RWPE2 (cell line): Measurements from ENCODE around the gene IFNA4.
"Not testable (repeated sequence)": the region's sequence is repeated elsewhere in the genome, so short reads cannot be mapped to it uniquely, and the experiment has no call there.

Experiments
- ATAC-seq: fragments of 200-7000 bp; cut with Tn5 transposase; 3 replicates; pipeline ENCODE4 v1.9.1; 2021; ENCODE audit warnings: low read depth
- DNase-seq: peaks from one replicate; pipeline ENCODE4 v3.0.0-alpha.2; 2020; ENCODE audit warnings: low spot score
- H3K27ac ChIP-seq: fragments of 450-650 bp; 2 replicates; pipeline ENCODE4 v1.5.1; 2017; ENCODE audit warnings: mild to moderate bottlenecking; ENCODE audit not compliant: poor library complexity, severe bottlenecking
- H3K27me3 ChIP-seq: fragments of 250-450 bp; sonication (Bioruptor Pico); 2 replicates; pipeline ENCODE4 v1.5.1; 2021; ENCODE audit warnings: mild to moderate bottlenecking, moderate library complexity; ENCODE audit not compliant: insufficient read depth, poor library complexity, severe bottlenecking
- H3K36me3 ChIP-seq: fragments of 250-450 bp; sonication (Bioruptor Pico); 2 replicates; pipeline ENCODE4 v1.5.1; 2020; ENCODE audit warnings: low read depth, mild to moderate bottlenecking, moderate library complexity
- H3K4me1 ChIP-seq: fragments of 250-450 bp; sonication (Bioruptor Pico); 2 replicates; pipeline ENCODE4 v1.5.1; 2021; ENCODE audit warnings: mild to moderate bottlenecking, moderate library complexity; ENCODE audit not compliant: insufficient read depth, poor library complexity, severe bottlenecking
- H3K4me3 ChIP-seq: fragments of 250-450 bp; sonication (Bioruptor Pico); 2 replicates; pipeline ENCODE4 v1.5.1; 2021; ENCODE audit warnings: mild to moderate bottlenecking, moderate library complexity; ENCODE audit not compliant: severe bottlenecking
- H3K9me3 ChIP-seq: fragments of 250-450 bp; sonication (Bioruptor Pico); 2 replicates; pipeline ENCODE4 v1.5.1; 2021; ENCODE audit warnings: mild to moderate bottlenecking, moderate library complexity; ENCODE audit not compliant: severe bottlenecking
- CTCF ChIP-seq: fragments of 450-650 bp; IDR thresholded peaks from one replicate; pipeline ENCODE4 v1.5.1; 2017; ENCODE audit warnings: mild to moderate bottlenecking, moderate library complexity; ENCODE audit not compliant: poor library complexity, severe bottlenecking

IFNA4 gene

GRCh38 chr9:21171351-21171750 is 16.0 kb downstream of the IFNA4 start:
- H3K9me3 ChIP-seq, result no peaks in the 10 kb centered on the region
- no peak overlapping the region for H3K27ac ChIP-seq
- H3K4me3 ChIP-seq, result no peak overlapping the region
- no peak for TF ChIP-seq CTCF
- no peak for ATAC-seq
- H3K4me1 ChIP-seq, result no peaks in the 10 kb centered on the region
- DNase-seq, result no peak
- H3K27me3 ChIP-seq, result peaks cover 25% of the 10 kb centered on the region
- H3K36me3 ChIP-seq, result no peaks in the 10 kb centered on the region

GRCh38 chr9:21166560-21166959 is 20.8 kb downstream of the IFNA4 start, which contains the start of gene IFNA21:
Gene IFNA21, minus strand, starts transcription at chr9:21166660. Its CDS starts 48 bp downstream, at chr9:21166612.
- H3K4me3 ChIP-seq, DNase-seq, H3K4me1 ChIP-seq, H3K36me3 ChIP-seq, H3K9me3 ChIP-seq, H3K27ac ChIP-seq, ATAC-seq: not testable (repeated sequence)
- H3K27me3 ChIP-seq, result peaks cover 18% of the 10 kb centered on the region

- ATAC-seq, result no peak
- H3K27me3 ChIP-seq, result peaks cover 13% of the 10 kb centered on the region
- H3K4me1 ChIP-seq, result no peaks in the 10 kb centered on the region
- no peak overlapping the region for H3K27ac ChIP-seq
- DNase-seq, result no peak
- no peak overlapping the region for H3K4me3 ChIP-seq
- no peak for TF ChIP-seq CTCF
- H3K9me3 ChIP-seq, result no peaks in the 10 kb centered on the region
- H3K36me3 ChIP-seq, result no peaks in the 10 kb centered on the region
Observed at GRCh38 chr9:21165516-21165915, 21.9 kb downstream of the IFNA4 start.

- ATAC-seq, result no peak
- H3K4me3 ChIP-seq, result no peak overlapping the region
- H3K4me1 ChIP-seq, result no peaks in the 10 kb centered on the region
- no peaks in the 10 kb centered on the region; the same call in 1 of the 2 replicates for H3K36me3 ChIP-seq
- peaks cover 9% of the 10 kb centered on the region for H3K27me3 ChIP-seq
- H3K27ac ChIP-seq, result no peak overlapping the region
- TF ChIP-seq CTCF, result no peak
- no peak for DNase-seq
- no peaks in the 10 kb centered on the region for H3K9me3 ChIP-seq
Observed at GRCh38 chr9:21160178-21160577, 27.2 kb downstream of the IFNA4 start.

- Histone ChIP-seq H3K27ac (no peak overlapping the region), H3K9me3 (no peaks in the 10 kb centered on the region), H3K36me3 (no peaks in the 10 kb centered on the region; the same call in 1 of the 2 replicates), H3K27me3 (peaks cover 9% of the 10 kb centered on the region), H3K4me3 (no peak overlapping the region), H3K4me1 (peaks cover 6% of the 10 kb centered on the region)
- TF ChIP-seq CTCF, result no peak
- ATAC-seq (no peak), DNase-seq (no peak)
Observed at GRCh38 chr9:21155501-21155900, 31.9 kb downstream of the IFNA4 start.
